Measurements from ENCODE around the gene TIMM9. TPM values are rescaled to one million over a fixed set of nuclear protein-coding genes. Genes with fewer than 3 reads are reported as not detected.
A peak's percentile ranks its signal among the peaks of the same experiment; 100 is the strongest.

The TIMM9 gene
- total RNA-seq: 10 to 100 TPM; 36.2 to 45.1 TPM

GRCh38 chr14:58427281-58428117 is at the start of gene TIMM9, which contains the start of gene KIAA0586:
TIMM9 (minus strand) TSS chr14:58427531; CDS start chr14:58411945, 15,586 bp downstream.
KIAA0586 (plus strand) TSS chr14:58427719; CDS start chr14:58428265, 546 bp downstream.
- Mint-ChIP-seq H3K4me1 (peaks cover 45% of the 10 kb centered on the region), H3K4me3 (peak within 1 kb of the TSS; percentile 86), H3K27ac (peak within 1 kb of the TSS; percentile 99), H3K36me3 (ENCODE audit: low read depth) (peaks cover 19% of the 10 kb centered on the region), H3K9me3 (no peaks in the 10 kb centered on the region), H3K27me3 (no peaks in the 10 kb centered on the region)
- ChIA-PET CTCF (interaction anchor here (0.5 to 5.5 kb wide), 3 partner anchors 10 to 148 kb away, joined by 3 to 26 read pairs (median 3); partner anchors contain the start of gene TOMM20L), POLR2A (interaction anchor here (1.5 kb wide), 1 partner anchor 130 kb away, joined by 4 read pairs; no protein-coding TSS in a partner anchor)
- DNase-seq: peak; percentile 97

DNA sequence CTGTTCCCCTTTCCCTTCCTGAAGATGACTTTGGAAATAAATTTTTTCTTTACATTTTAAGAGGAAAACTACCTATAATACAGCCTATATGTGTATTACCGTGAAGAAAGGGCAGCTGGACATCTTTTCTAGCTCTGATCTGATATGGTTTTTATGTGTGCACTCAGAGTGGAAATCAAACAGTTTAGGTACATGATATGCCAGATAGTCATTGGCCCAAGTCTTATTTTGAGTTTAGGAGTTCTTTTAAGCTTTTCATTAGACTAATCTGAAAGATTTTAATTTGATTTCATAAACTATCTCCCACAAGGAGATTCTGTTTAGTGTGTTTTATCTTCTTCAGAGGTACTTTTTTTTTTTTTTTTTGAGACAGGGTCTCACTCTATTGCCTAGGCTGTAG is 49.0 kb upstream of the TIMM9 start:
- ChIA-PET CTCF (no interaction called here), POLR2A (no interaction called here)

GRCh38 chr14:58469309-58469708 is 42.0 kb upstream of the TIMM9 start:
- ChIA-PET CTCF (no interaction called here), POLR2A (no interaction called here)
- H3K27me3 Mint-ChIP-seq: no peaks in the 10 kb centered on the region
- no peaks in the 10 kb centered on the region for H3K9me3 Mint-ChIP-seq
- DNase-seq: no peak
- H3K4me3 Mint-ChIP-seq: no peak overlapping the region
- peaks cover 23% of the 10 kb centered on the region for H3K36me3 Mint-ChIP-seq (ENCODE audit: low read depth)
- H3K4me1 Mint-ChIP-seq: no peaks in the 10 kb centered on the region
- no peak overlapping the region for H3K27ac Mint-ChIP-seq

More for the DNA sequence above, 49.0 kb upstream of the TIMM9 start:
- H3K9me3 Mint-ChIP-seq: no peaks in the 10 kb centered on the region
- peaks cover 20% of the 10 kb centered on the region for H3K36me3 Mint-ChIP-seq (ENCODE audit: low read depth)
- no peaks in the 10 kb centered on the region for H3K4me1 Mint-ChIP-seq
- H3K27ac Mint-ChIP-seq: no peak overlapping the region
- no peak overlapping the region for H3K4me3 Mint-ChIP-seq
- H3K27me3 Mint-ChIP-seq: no peaks in the 10 kb centered on the region
- no peak for DNase-seq

DNA sequence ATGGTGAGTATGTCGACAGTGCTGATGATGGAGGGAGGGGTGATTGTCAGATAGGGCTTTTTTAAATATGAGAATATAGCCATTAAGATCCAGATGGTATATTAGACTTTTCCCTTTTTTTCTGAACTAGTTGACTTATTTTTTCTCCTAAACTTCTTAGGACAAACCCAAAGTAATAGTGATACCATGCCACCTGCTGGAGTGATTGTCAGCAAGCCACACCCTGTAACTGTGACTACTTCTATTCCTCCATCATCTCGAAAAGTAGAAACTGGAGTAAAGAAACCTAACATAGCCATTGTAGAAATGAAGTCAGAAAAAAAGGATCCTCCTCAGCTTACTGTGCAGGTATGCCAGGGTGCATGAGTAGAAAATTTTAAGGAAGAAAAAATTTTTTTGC is 40.2 kb upstream of the TIMM9 start:
- Mint-ChIP-seq H3K9me3 (no peaks in the 10 kb centered on the region), H3K36me3 (ENCODE audit: low read depth) (peaks cover 26% of the 10 kb centered on the region), H3K27ac (no peak overlapping the region), H3K27me3 (no peaks in the 10 kb centered on the region), H3K4me3 (no peak overlapping the region), H3K4me1 (no peaks in the 10 kb centered on the region)
- CTCF ChIA-PET: no interaction called here
- POLR2A ChIA-PET: no interaction called here
- DNase-seq: no peak

- peaks cover 23% of the 10 kb centered on the region for H3K36me3 Mint-ChIP-seq (ENCODE audit: low read depth)
- H3K4me1 Mint-ChIP-seq: no peaks in the 10 kb centered on the region
- no peaks in the 10 kb centered on the region for H3K27me3 Mint-ChIP-seq
- POLR2A ChIA-PET: no interaction called here
- no peaks in the 10 kb centered on the region for H3K9me3 Mint-ChIP-seq
- no peak for DNase-seq
- no peak overlapping the region for H3K4me3 Mint-ChIP-seq
- CTCF ChIA-PET: no interaction called here
- no peak overlapping the region for H3K27ac Mint-ChIP-seq
These were observed 39.1 kb upstream of the TIMM9 start for GRCh38 chr14:58466459-58466858.

DNA sequence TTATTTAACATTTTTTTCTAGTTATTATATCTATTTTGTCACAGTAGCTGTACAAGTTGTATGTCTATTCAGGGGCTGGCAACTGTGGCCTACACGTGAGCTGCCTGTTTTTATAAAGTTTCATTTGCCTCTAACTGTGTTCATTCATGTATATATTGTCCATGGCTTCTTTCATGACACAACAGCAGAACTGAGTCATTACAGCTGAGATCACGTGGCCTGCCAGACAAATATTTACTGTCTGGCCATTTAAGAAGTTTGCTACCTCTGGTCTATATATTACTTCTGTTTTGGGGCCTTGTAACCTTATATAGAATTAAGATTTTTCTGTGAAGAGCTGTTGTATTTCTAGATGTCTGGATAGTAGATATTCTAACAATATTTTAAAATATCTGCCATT is 38.1 kb upstream of the TIMM9 start:
- Mint-ChIP-seq H3K36me3 (ENCODE audit: low read depth) (peaks cover 26% of the 10 kb centered on the region), H3K9me3 (no peaks in the 10 kb centered on the region), H3K4me3 (no peak overlapping the region), H3K27ac (no peak overlapping the region), H3K4me1 (no peaks in the 10 kb centered on the region), H3K27me3 (no peaks in the 10 kb centered on the region)
- ChIA-PET POLR2A (no interaction called here), CTCF (interaction anchor here (1.0 kb wide), 1 partner anchor 17 kb away, joined by 3 read pairs; no protein-coding TSS in a partner anchor)
- DNase-seq: no peak

DNA sequence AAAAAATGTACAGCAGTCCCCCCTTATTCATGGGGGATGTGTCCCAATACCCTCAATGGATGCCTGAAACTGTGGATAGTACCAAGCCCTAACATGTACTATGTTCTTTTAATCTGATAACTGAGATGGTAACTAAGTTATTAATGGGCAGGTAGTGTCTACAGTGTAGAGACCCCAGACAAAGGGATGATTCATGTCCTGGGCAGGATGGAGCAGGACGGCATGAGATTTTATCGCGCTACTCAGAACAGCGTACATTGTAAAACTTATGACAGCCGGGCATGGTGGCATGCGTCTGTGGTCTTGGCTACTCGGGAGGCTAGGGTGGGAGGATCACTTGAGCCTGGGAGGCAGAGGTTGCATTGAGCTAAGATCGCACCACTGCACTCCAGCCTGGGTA is 37.3 kb upstream of the TIMM9 start:
- ChIA-PET POLR2A (no interaction called here), CTCF (no interaction called here)
- H3K27me3 Mint-ChIP-seq: no peaks in the 10 kb centered on the region
- no peaks in the 10 kb centered on the region for H3K9me3 Mint-ChIP-seq
- no peak for DNase-seq
- peaks cover 3% of the 10 kb centered on the region for H3K4me1 Mint-ChIP-seq
- no peak overlapping the region for H3K4me3 Mint-ChIP-seq
- H3K36me3 Mint-ChIP-seq (ENCODE audit: low read depth): peaks cover 29% of the 10 kb centered on the region
- H3K27ac Mint-ChIP-seq: no peak overlapping the region

DNA sequence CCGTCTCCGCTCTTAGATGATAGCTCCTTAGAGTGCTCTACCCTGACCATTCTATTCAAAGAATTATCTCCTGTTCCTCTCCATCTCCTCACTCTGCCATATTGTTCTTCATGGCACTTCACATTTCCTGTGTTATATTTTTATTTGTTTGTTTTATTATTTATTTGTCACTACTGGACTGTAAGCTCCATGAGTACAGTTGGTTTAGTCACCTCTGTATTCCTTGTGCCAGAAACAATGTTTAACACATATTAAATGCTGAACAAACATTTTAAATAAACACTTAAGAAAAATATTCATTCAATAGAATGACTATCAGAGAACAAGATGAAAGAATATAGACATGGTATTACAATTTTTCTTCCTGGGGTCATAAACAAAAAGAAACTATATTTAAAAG is 35.8 kb upstream of the TIMM9 start:
- peaks cover 27% of the 10 kb centered on the region for H3K36me3 Mint-ChIP-seq (ENCODE audit: low read depth)
- no peak overlapping the region for H3K27ac Mint-ChIP-seq
- no peaks in the 10 kb centered on the region for H3K27me3 Mint-ChIP-seq
- no peak overlapping the region for H3K4me3 Mint-ChIP-seq
- CTCF ChIA-PET: interaction anchor here (0.8 kb wide), 1 partner anchor 38 kb away, joined by 3 read pairs; no protein-coding TSS in a partner anchor
- H3K9me3 Mint-ChIP-seq: no peaks in the 10 kb centered on the region
- DNase-seq: no peak
- POLR2A ChIA-PET: no interaction called here
- peaks cover 3% of the 10 kb centered on the region for H3K4me1 Mint-ChIP-seq

GRCh38 chr14:58460772-58461171 is 33.4 kb upstream of the TIMM9 start:
- H3K36me3 Mint-ChIP-seq (ENCODE audit: low read depth): peaks cover 33% of the 10 kb centered on the region
- H3K4me1 Mint-ChIP-seq: peaks cover 3% of the 10 kb centered on the region
- H3K9me3 Mint-ChIP-seq: no peaks in the 10 kb centered on the region
- H3K4me3 Mint-ChIP-seq: no peak overlapping the region
- POLR2A ChIA-PET: no interaction called here
- CTCF ChIA-PET: no interaction called here
- H3K27ac Mint-ChIP-seq: no peak overlapping the region
- H3K27me3 Mint-ChIP-seq: no peaks in the 10 kb centered on the region
- DNase-seq: no peak

DNA sequence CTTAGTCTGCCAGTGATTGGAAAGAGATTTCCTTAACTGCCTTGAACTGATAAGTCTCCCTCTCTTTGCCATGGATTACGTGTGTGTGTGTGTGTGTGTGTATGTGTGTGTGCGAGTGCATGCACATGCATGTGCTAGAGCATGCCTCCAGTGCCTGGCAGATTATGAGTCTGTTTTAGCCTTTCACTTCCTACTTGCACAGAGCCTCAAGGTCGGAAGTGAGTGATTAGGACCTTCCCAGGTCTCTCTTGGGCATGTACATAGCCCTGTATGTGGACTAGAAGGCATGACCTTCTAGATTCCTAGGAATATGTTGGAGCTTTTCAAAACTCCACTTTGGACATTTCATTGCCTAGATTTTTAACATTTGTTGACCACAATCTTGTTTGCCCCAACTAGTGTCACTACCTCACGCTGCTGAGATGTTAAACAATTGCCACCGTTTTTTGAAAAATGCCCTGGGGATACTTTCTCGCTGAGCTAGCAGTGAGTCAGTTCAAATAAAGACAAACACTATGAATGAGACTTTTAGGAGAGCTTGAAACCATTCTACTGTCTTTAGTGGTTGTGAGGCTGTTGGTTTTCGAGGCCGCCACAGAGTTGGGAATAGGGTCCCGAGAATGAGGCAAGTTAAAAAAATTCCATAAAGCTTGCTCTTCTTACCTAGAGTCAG is 28.4 kb upstream of the TIMM9 start:
- ChIA-PET POLR2A (no interaction called here), CTCF (interaction anchor here (0.5 kb wide), 1 partner anchor 21 kb away, joined by 4 read pairs; no protein-coding TSS in a partner anchor)
- H3K4me3 Mint-ChIP-seq: no peak overlapping the region
- H3K36me3 Mint-ChIP-seq (ENCODE audit: low read depth): peaks cover 40% of the 10 kb centered on the region
- H3K4me1 Mint-ChIP-seq: peaks cover 3% of the 10 kb centered on the region
- H3K27me3 Mint-ChIP-seq: no peaks in the 10 kb centered on the region
- DNase-seq: no peak
- no peak overlapping the region for H3K27ac Mint-ChIP-seq
- no peaks in the 10 kb centered on the region for H3K9me3 Mint-ChIP-seq

GRCh38 chr14:58444627-58445026 is 17.3 kb upstream of the TIMM9 start:
- Mint-ChIP-seq H3K36me3 (ENCODE audit: low read depth) (peaks cover 19% of the 10 kb centered on the region), H3K4me3 (no peak overlapping the region), H3K27ac (no peak overlapping the region), H3K9me3 (no peaks in the 10 kb centered on the region), H3K4me1 (no peaks in the 10 kb centered on the region), H3K27me3 (no peaks in the 10 kb centered on the region)
- CTCF ChIA-PET: interaction anchor here (0.6 kb wide), 1 partner anchor 103 kb away, joined by 3 read pairs; no protein-coding TSS in a partner anchor
- no peak for DNase-seq
- POLR2A ChIA-PET: no interaction called here

- Mint-ChIP-seq H3K27ac (no peak overlapping the region), H3K9me3 (no peaks in the 10 kb centered on the region), H3K4me1 (peaks cover 2% of the 10 kb centered on the region), H3K36me3 (ENCODE audit: low read depth) (peaks cover 37% of the 10 kb centered on the region), H3K27me3 (no peaks in the 10 kb centered on the region), H3K4me3 (no peak overlapping the region)
- POLR2A ChIA-PET: no interaction called here
- CTCF ChIA-PET: no interaction called here
- DNase-seq: no peak
These were observed 12.1 kb upstream of the TIMM9 start for GRCh38 chr14:58439476-58439875.

DNA sequence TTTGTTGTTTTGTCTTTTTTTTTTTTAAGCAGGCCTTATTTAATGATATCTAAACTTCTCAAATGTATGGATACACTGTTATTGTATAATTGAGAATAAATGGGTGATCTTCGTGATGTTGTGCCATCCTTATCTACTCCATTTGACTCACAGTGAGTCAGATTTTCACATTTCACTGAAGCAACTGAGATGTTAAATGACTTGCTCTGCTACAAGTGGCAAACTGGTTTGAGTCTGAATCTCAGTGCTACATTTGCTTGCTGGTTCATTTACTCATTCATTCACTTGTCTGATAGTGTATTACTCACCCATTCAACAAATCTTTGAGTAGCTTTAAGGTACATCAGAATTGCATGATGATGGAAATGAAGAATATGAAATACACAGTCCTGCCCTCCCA is 2.8 kb upstream of the TIMM9 start:
- H3K9me3 Mint-ChIP-seq: no peaks in the 10 kb centered on the region
- H3K4me3 Mint-ChIP-seq: no peak overlapping the region
- no peak for DNase-seq
- no peak overlapping the region for H3K27ac Mint-ChIP-seq
- CTCF ChIA-PET: no interaction called here
- peaks cover 36% of the 10 kb centered on the region for H3K4me1 Mint-ChIP-seq
- peaks cover 29% of the 10 kb centered on the region for H3K36me3 Mint-ChIP-seq (ENCODE audit: low read depth)
- POLR2A ChIA-PET: no interaction called here
- H3K27me3 Mint-ChIP-seq: no peaks in the 10 kb centered on the region

All from activated CD4-positive, alpha-beta T cell treated with anti-CD3 and anti-CD28 coated beads, Interleukin-2, amount 10 ng/mL, durations not matched to agents 7 days and 5 days (primary cell).